Central memory CD4-positive, alpha-beta T cell (primary cell): Measurements from ENCODE around the gene NLRX1.
"Not testable (repeated sequence)": the region's sequence is repeated elsewhere in the genome, so short reads cannot be mapped to it uniquely, and the experiment has no call there.

Experiments used
- DNase-seq: peaks from one replicate; pipeline ENCODE4 v3.0.0; 2022

The NLRX1 gene

GRCh38 chr11:119185981-119186634, 17.6 kb downstream of the NLRX1 start:
- no peak for DNase-seq

- DNase-seq, result no peak
These were observed 18.8 kb downstream of the NLRX1 start for GRCh38 chr11:119187123-119187892.

- no peak for DNase-seq
These were observed 19.5 kb downstream of the NLRX1 start for GRCh38 chr11:119188067-119188466.

- no peak for DNase-seq
These were observed 20.4 kb downstream of the NLRX1 start for GRCh38 chr11:119188887-119189286.

- DNase-seq, result no peak
These were observed 20.9 kb downstream of the NLRX1 start for GRCh38 chr11:119189393-119189792.

GRCh38 chr11:119190531-119190930, 22.0 kb downstream of the NLRX1 start:
- DNase-seq, result no peak

GRCh38 chr11:119191265-119191664, 22.7 kb downstream of the NLRX1 start:
- DNase-seq, result not testable (repeated sequence)

- DNase-seq, result no peak
These were observed 23.6 kb downstream of the NLRX1 start for GRCh38 chr11:119192111-119192510.

- no peak for DNase-seq
These were observed 24.5 kb downstream of the NLRX1 start for GRCh38 chr11:119193001-119193400.

- DNase-seq, result no peak
These were observed 25.1 kb downstream of the NLRX1 start for GRCh38 chr11:119193626-119194025.

- no peak for DNase-seq
These were observed 26.4 kb downstream of the NLRX1 start for GRCh38 chr11:119194811-119195440.

- no peak for DNase-seq
These were observed 27.2 kb downstream of the NLRX1 start for GRCh38 chr11:119195680-119196079.

- DNase-seq, result peak; percentile 73
These were observed 28.4 kb downstream of the NLRX1 start for GRCh38 chr11:119196833-119197483.

- no peak for DNase-seq
These were observed 30.4 kb downstream of the NLRX1 start for GRCh38 chr11:119198925-119199324.

GRCh38 chr11:119201236-119201635, 32.7 kb downstream of the NLRX1 start:
- not testable (repeated sequence) for DNase-seq

GRCh38 chr11:119202554-119202953, 34.0 kb downstream of the NLRX1 start:
- no peak for DNase-seq

GRCh38 chr11:119204066-119204465, 35.5 kb downstream of the NLRX1 start:
- no peak for DNase-seq

GRCh38 chr11:119205080-119205479, 36.6 kb downstream of the NLRX1 start:
- no peak for DNase-seq

GRCh38 chr11:119205574-119206510, 37.3 kb downstream of the NLRX1 start, which contains the start of gene CBL:
Gene CBL (plus strand): TSS chr11:119206339. CDS start chr11:119206418, 79 bp downstream.
- peak; percentile 87 for DNase-seq

GRCh38 chr11:119206511-119207414, 38.2 kb downstream of the NLRX1 start:
- DNase-seq, result peak; percentile 50

- DNase-seq, result no peak
These were observed 39.0 kb downstream of the NLRX1 start for GRCh38 chr11:119207415-119207960.
